ENCODE results near the gene LAMA3.

LAMA3 gene

GRCh38 chr18:23838233-23838632, 149.0 kb downstream of the LAMA3 start:
- TF ChIP-seq Cebpa-rat (IDR thresholded peaks at IDR 0.05): no peak
- Histone ChIP-seq H3K4me1 (peaks cover 68% of the 10 kb centered on the region), H3K9ac (peak overlapping the region; percentile 68), H4K20me1 (no peaks in the 10 kb centered on the region), H3K27ac (peak overlapping the region; percentile 84), H3K4me3 (peak overlapping the region; percentile 32; the same call in 1 of the 2 replicates), H3K36me3 (peaks cover 10% of the 10 kb centered on the region; the same call in 1 of the 2 replicates), H3K4me2 (peak overlapping the region; percentile 78), H3K9me3 (no peaks in the 10 kb centered on the region; the same call in 1 of the 2 replicates), H3K27me3 (no peaks in the 10 kb centered on the region)

GRCh38 chr18:23838801-23839366, 149.6 kb downstream of the LAMA3 start:
- Histone ChIP-seq H3K4me2 (peak overlapping the region; percentile 78), H3K4me3 (peak overlapping the region; percentile 32; the same call in 1 of the 2 replicates), H3K27me3 (no peaks in the 10 kb centered on the region), H4K20me1 (no peaks in the 10 kb centered on the region), H3K27ac (peak overlapping the region; percentile 84), H3K4me1 (peaks cover 68% of the 10 kb centered on the region), H3K36me3 (peaks cover 10% of the 10 kb centered on the region; the same call in 1 of the 2 replicates), H3K9ac (peak overlapping the region; percentile 68), H3K9me3 (no peaks in the 10 kb centered on the region; the same call in 1 of the 2 replicates)
- TF ChIP-seq Cebpa-rat (IDR thresholded peaks at IDR 0.05): no peak

GRCh38 chr18:23842305-23842704, 153.1 kb downstream of the LAMA3 start:
- Histone ChIP-seq H3K4me2 (no peak overlapping the region), H3K4me3 (no peak overlapping the region), H3K4me1 (peaks cover 56% of the 10 kb centered on the region), H3K9ac (no peak overlapping the region), H3K27me3 (no peaks in the 10 kb centered on the region), H3K27ac (no peak overlapping the region), H4K20me1 (no peaks in the 10 kb centered on the region), H3K36me3 (peaks cover 16% of the 10 kb centered on the region), H3K9me3 (no peaks in the 10 kb centered on the region; the same call in 1 of the 2 replicates)
- no peak for TF ChIP-seq Cebpa-rat (IDR thresholded peaks at IDR 0.05)

- Histone ChIP-seq H3K27ac (peak overlapping the region; percentile 22; the same call in 1 of the 2 replicates), H3K4me2 (no peak overlapping the region), H3K4me1 (peaks cover 43% of the 10 kb centered on the region), H3K9me3 (no peaks in the 10 kb centered on the region; the same call in 1 of the 2 replicates), H3K9ac (no peak overlapping the region), H3K27me3 (no peaks in the 10 kb centered on the region), H3K36me3 (peaks cover 22% of the 10 kb centered on the region), H4K20me1 (no peaks in the 10 kb centered on the region), H3K4me3 (no peak overlapping the region)
- TF ChIP-seq Cebpa-rat (IDR thresholded peaks at IDR 0.05): no peak
Measured at GRCh38 chr18:23844991-23845680, 155.9 kb downstream of the LAMA3 start.

GRCh38 chr18:23845988-23846630, 156.9 kb downstream of the LAMA3 start:
- Histone ChIP-seq H3K4me3 (no peak overlapping the region), H3K9ac (no peak overlapping the region), H3K27me3 (no peaks in the 10 kb centered on the region), H3K4me2 (no peak overlapping the region), H4K20me1 (no peaks in the 10 kb centered on the region), H3K27ac (no peak overlapping the region), H3K4me1 (peaks cover 53% of the 10 kb centered on the region), H3K36me3 (peaks cover 22% of the 10 kb centered on the region), H3K9me3 (no peaks in the 10 kb centered on the region)
- no peak for TF ChIP-seq Cebpa-rat (IDR thresholded peaks at IDR 0.05)

- Histone ChIP-seq H3K9ac (no peak overlapping the region), H3K36me3 (peaks cover 20% of the 10 kb centered on the region), H3K27ac (no peak overlapping the region), H3K4me1 (peaks cover 60% of the 10 kb centered on the region), H3K4me2 (no peak overlapping the region), H3K9me3 (no peaks in the 10 kb centered on the region), H3K27me3 (no peaks in the 10 kb centered on the region), H3K4me3 (no peak overlapping the region), H4K20me1 (no peaks in the 10 kb centered on the region)
- TF ChIP-seq Cebpa-rat (IDR thresholded peaks at IDR 0.05): no peak
Measured at GRCh38 chr18:23847321-23847986, 158.2 kb downstream of the LAMA3 start.

- Histone ChIP-seq H3K27me3 (no peaks in the 10 kb centered on the region), H3K27ac (no peak overlapping the region), H3K4me1 (peaks cover 60% of the 10 kb centered on the region), H3K36me3 (peaks cover 18% of the 10 kb centered on the region), H4K20me1 (no peaks in the 10 kb centered on the region), H3K4me2 (no peak overlapping the region), H3K9ac (no peak overlapping the region), H3K9me3 (peaks cover 4% of the 10 kb centered on the region; the same call in 1 of the 2 replicates), H3K4me3 (no peak overlapping the region)
- no peak for TF ChIP-seq Cebpa-rat (IDR thresholded peaks at IDR 0.05)
Measured at GRCh38 chr18:23849141-23849540, 159.9 kb downstream of the LAMA3 start.

- peaks cover 18% of the 10 kb centered on the region for H3K36me3 ChIP-seq
- no peak overlapping the region for H3K4me3 ChIP-seq
- H3K4me1 ChIP-seq: peaks cover 53% of the 10 kb centered on the region
- H3K9me3 ChIP-seq: peaks cover 4% of the 10 kb centered on the region; the same call in 1 of the 2 replicates
- no peak overlapping the region for H3K9ac ChIP-seq
- H4K20me1 ChIP-seq: no peaks in the 10 kb centered on the region
- peak overlapping the region; percentile 58; the same call in 1 of the 2 replicates for H3K4me2 ChIP-seq
- no peaks in the 10 kb centered on the region for H3K27me3 ChIP-seq
- TF ChIP-seq Cebpa-rat (IDR thresholded peaks at IDR 0.05): no peak
- H3K27ac ChIP-seq: no peak overlapping the region
Measured at GRCh38 chr18:23850215-23850614, 161.0 kb downstream of the LAMA3 start.

- Histone ChIP-seq H3K9ac (no peak overlapping the region), H3K9me3 (peaks cover 4% of the 10 kb centered on the region; the same call in 1 of the 2 replicates), H3K4me3 (no peak overlapping the region), H3K27ac (no peak overlapping the region), H3K4me1 (peaks cover 61% of the 10 kb centered on the region), H3K27me3 (no peaks in the 10 kb centered on the region), H4K20me1 (no peaks in the 10 kb centered on the region), H3K36me3 (peaks cover 8% of the 10 kb centered on the region; the same call in 1 of the 2 replicates), H3K4me2 (peak overlapping the region; percentile 58)
- no peak for TF ChIP-seq Cebpa-rat (IDR thresholded peaks at IDR 0.05)
Measured at GRCh38 chr18:23851470-23852002, 162.3 kb downstream of the LAMA3 start.

All from BLaER1 (cell line).